ENCODE measurements around the gene NPTX1. TPM values are rescaled to one million over a fixed set of nuclear protein-coding genes. Genes with fewer than 3 reads are reported as not detected.
A peak's percentile ranks its signal among the peaks of the same experiment; 100 is the strongest.

Gene NPTX1
- total RNA-seq, 1 donor, result under 0.01 TPM

DNA sequence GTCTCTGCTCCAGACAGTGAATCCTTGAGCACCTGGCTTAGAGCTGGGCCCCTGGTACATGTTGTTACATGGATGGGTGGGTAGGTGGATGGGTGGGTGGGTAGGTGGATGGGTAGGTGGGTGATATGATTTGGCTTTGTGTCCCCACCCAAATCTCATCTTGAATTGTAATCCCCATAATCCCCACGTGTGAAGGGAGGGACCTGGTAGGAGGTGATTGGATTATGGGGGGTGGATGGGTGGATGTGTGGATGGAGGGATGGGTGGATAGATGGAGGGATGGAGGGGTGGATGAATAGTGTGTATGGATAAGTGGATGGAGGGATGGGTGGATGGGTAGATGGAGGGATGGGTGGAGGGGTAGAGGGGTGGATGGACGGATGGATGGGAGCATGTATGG, 26.6 kb upstream of the NPTX1 start:
- no peak overlapping the region for H3K4me3 ChIP-seq (ENCODE audit: insufficient read depth, low read length)
- peak overlapping the region; percentile 90 for H3K27ac ChIP-seq (ENCODE audit: low read depth, low read length)
- TF ChIP-seq, protein P1, sequence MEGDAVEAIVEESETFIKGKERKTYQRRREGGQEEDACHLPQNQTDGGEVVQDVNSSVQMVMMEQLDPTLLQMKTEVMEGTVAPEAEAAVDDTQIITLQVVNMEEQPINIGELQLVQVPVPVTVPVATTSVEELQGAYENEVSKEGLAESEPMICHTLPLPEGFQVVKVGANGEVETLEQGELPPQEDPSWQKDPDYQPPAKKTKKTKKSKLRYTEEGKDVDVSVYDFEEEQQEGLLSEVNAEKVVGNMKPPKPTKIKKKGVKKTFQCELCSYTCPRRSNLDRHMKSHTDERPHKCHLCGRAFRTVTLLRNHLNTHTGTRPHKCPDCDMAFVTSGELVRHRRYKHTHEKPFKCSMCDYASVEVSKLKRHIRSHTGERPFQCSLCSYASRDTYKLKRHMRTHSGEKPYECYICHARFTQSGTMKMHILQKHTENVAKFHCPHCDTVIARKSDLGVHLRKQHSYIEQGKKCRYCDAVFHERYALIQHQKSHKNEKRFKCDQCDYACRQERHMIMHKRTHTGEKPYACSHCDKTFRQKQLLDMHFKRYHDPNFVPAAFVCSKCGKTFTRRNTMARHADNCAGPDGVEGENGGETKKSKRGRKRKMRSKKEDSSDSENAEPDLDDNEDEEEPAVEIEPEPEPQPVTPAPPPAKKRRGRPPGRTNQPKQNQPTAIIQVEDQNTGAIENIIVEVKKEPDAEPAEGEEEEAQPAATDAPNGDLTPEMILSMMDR (IDR thresholded peaks at IDR 0.05; ENCODE audit: extremely low read depth, low read depth, low read length), result no peak

DNA sequence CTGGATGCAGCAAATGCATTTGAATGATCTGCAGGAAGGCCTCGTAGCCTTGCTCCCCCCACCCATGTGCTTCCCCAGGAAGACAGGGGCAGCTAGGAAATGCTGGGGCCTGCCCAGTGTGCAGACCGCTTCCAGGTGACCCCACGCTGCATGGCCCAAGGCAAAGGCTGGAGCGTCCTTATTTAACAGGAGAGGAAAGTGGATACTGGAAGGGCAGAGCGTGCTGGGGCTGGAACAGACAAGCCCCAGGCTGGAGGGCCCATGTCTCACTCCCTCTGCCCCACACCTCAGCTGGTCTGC, 26.1 kb upstream of the NPTX1 start:
- Histone ChIP-seq H3K36me3 (ENCODE audit: insufficient read depth, low read length) (no peaks in the 10 kb centered on the region), H3K4me1 (ENCODE audit: insufficient read depth, low read length) (peaks cover 43% of the 10 kb centered on the region), H3K9me3 (ENCODE audit: low read depth, low read length) (no peaks in the 10 kb centered on the region), H2AFZ (ENCODE audit: low read length) (no peak overlapping the region), H3K27ac (ENCODE audit: low read depth, low read length) (peak overlapping the region; percentile 90), H3K4me2 (ENCODE audit: insufficient read depth, low read length) (no peak overlapping the region), H3K27me3 (ENCODE audit: insufficient read depth, low read length) (no peaks in the 10 kb centered on the region), H3K79me2 (ENCODE audit: insufficient read depth, low read length) (no peaks in the 10 kb centered on the region), H4K20me1 (ENCODE audit: insufficient read depth, low read length) (no peaks in the 10 kb centered on the region), H3K4me3 (ENCODE audit: insufficient read depth, low read length) (no peak overlapping the region)
- TF ChIP-seq, protein P1 (IDR thresholded peaks at IDR 0.05; ENCODE audit: extremely low read depth, low read depth, low read length), result no peak
- no peak for DNase-seq (ENCODE audit: insufficient read length, low spot score, missing footprints)

More for the DNA sequence above, 26.6 kb upstream of the NPTX1 start:
- Histone ChIP-seq H3K36me3 (ENCODE audit: insufficient read depth, low read length) (no peaks in the 10 kb centered on the region), H4K20me1 (ENCODE audit: insufficient read depth, low read length) (no peaks in the 10 kb centered on the region), H2AFZ (ENCODE audit: low read length) (no peak overlapping the region), H3K4me2 (ENCODE audit: insufficient read depth, low read length) (no peak overlapping the region), H3K27me3 (ENCODE audit: insufficient read depth, low read length) (no peaks in the 10 kb centered on the region), H3K9me3 (ENCODE audit: low read depth, low read length) (no peaks in the 10 kb centered on the region), H3K4me1 (ENCODE audit: insufficient read depth, low read length) (peaks cover 42% of the 10 kb centered on the region), H3K79me2 (ENCODE audit: insufficient read depth, low read length) (no peaks in the 10 kb centered on the region)
- no peak for DNase-seq (ENCODE audit: insufficient read length, low spot score, missing footprints)

DNA sequence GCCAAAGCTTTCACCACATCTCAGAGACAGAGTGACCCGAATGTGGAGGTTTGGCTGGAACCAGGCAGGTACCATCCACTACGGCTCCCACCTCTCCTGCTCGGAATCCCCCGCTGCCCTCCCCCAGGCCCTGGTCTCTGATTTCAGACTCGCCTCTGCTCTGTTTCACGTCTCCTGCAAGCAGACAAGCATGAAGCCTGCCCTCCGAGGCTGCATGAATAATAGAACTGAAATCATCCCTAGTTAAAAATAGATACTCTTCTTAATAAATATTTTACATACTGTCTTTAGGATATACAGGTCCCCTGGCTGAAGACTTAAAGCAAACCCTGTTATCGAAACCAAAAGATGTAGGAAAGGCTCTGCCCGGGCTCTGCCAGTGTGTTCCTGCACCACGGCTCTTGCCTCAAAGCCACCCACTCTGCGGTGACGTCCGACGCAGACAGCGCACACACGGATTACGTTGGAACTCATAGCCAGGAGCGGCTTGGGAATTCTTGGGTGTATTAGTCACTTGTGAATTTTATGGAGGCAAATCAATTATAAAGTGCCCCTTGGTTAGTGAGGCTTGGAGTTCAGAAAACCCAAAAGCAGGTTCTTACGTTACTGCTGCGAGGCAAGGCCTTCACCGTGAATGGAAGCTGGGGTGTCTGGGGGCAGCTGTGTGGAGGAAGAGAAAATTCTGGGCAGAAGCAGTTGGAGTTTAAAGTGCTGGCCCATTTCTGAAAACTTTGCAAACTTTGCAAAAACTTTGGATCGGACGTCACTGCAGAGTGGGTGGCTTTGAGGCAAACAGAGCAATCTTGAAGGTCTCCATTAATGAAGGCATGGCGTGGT, 25.6 kb upstream of the NPTX1 start:
- no peaks in the 10 kb centered on the region for H3K36me3 ChIP-seq (ENCODE audit: insufficient read depth, low read length)
- H3K27me3 ChIP-seq (ENCODE audit: insufficient read depth, low read length), result no peaks in the 10 kb centered on the region
- H3K27ac ChIP-seq (ENCODE audit: low read depth, low read length), result peak overlapping the region; percentile 90
- peak overlapping the region; percentile 22 for H3K4me3 ChIP-seq (ENCODE audit: insufficient read depth, low read length)
- peak overlapping the region; percentile 55 for H3K4me2 ChIP-seq (ENCODE audit: insufficient read depth, low read length)
- DNase-seq (ENCODE audit: insufficient read length, low spot score, missing footprints), result peak; percentile 91
- H3K4me1 ChIP-seq (ENCODE audit: insufficient read depth, low read length), result peaks cover 43% of the 10 kb centered on the region
- no peaks in the 10 kb centered on the region for H3K79me2 ChIP-seq (ENCODE audit: insufficient read depth, low read length)
- H4K20me1 ChIP-seq (ENCODE audit: insufficient read depth, low read length), result no peaks in the 10 kb centered on the region
- no peaks in the 10 kb centered on the region for H3K9me3 ChIP-seq (ENCODE audit: low read depth, low read length)
- TF ChIP-seq, protein P1 (IDR thresholded peaks at IDR 0.05; ENCODE audit: extremely low read depth, low read depth, low read length), result no peak
- H2AFZ ChIP-seq (ENCODE audit: low read length), result peak overlapping the region; percentile 57

DNA sequence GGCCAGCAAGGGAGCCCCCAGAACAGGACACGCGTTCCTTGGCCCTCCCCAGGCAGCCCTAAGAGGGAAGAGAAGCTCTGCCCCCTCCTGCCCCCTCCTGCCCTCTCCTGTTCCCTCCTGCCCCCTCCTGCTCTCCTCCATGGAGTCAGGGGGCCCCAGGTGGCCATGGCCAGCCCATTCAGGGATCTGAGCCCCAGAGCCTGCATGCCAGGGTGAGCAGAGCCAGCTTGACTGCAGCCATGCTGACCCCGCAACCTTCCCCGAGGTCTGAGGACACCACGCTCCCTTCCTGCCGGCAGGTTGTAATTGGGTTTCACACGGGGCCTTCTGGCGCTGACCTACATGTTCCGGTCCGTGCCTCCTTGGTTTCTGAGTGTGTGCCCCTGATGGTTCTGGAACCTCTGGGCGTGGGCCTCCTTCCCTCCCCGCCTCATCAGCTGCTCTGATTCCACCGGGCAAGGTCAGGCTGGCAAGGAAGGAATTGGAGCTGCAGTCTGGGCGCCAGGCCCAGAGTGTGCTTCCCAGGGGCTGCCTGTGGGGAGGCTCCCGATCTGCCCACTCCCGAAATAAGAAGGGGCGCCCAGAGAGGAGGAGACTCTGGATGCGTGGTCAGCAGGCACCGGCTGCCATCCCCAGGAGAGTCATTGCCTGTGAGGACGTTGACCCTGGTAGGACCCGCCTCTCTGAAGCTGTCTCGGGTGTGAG, 23.7 kb upstream of the NPTX1 start:
- H3K27ac ChIP-seq (ENCODE audit: low read depth, low read length), result no peak overlapping the region

More for the DNA sequence above, 23.7 kb upstream of the NPTX1 start:
- Histone ChIP-seq H2AFZ (ENCODE audit: low read length) (peak overlapping the region; percentile 18), H4K20me1 (ENCODE audit: insufficient read depth, low read length) (no peaks in the 10 kb centered on the region), H3K9me3 (ENCODE audit: low read depth, low read length) (no peaks in the 10 kb centered on the region), H3K36me3 (ENCODE audit: insufficient read depth, low read length) (no peaks in the 10 kb centered on the region), H3K4me1 (ENCODE audit: insufficient read depth, low read length) (peaks cover 36% of the 10 kb centered on the region), H3K27me3 (ENCODE audit: insufficient read depth, low read length) (no peaks in the 10 kb centered on the region), H3K79me2 (ENCODE audit: insufficient read depth, low read length) (no peaks in the 10 kb centered on the region), H3K4me2 (ENCODE audit: insufficient read depth, low read length) (no peak overlapping the region), H3K4me3 (ENCODE audit: insufficient read depth, low read length) (no peak overlapping the region)
- TF ChIP-seq, protein P1 (IDR thresholded peaks at IDR 0.05; ENCODE audit: extremely low read depth, low read depth, low read length), result no peak
- DNase-seq (ENCODE audit: insufficient read length, low spot score, missing footprints), result peak; percentile 68

Measured in osteoblast (primary cell).